HL-60/S4 (cell line): ENCODE data around the gene SH3PXD2A.
"Not testable (repeated sequence)": the region's sequence is repeated elsewhere in the genome, so short reads cannot be mapped to it uniquely, and the experiment has no call there.

ENCODE experiments used
- in situ Hi-C: fragments of 300-500 bp; cut with MboI; formaldehyde crosslinking; loops from 2 replicates; pipeline ENCODE4 v1.14.3; 2022; ENCODE audit warnings: low sequenced_read_pairs

SH3PXD2A gene

DNA sequence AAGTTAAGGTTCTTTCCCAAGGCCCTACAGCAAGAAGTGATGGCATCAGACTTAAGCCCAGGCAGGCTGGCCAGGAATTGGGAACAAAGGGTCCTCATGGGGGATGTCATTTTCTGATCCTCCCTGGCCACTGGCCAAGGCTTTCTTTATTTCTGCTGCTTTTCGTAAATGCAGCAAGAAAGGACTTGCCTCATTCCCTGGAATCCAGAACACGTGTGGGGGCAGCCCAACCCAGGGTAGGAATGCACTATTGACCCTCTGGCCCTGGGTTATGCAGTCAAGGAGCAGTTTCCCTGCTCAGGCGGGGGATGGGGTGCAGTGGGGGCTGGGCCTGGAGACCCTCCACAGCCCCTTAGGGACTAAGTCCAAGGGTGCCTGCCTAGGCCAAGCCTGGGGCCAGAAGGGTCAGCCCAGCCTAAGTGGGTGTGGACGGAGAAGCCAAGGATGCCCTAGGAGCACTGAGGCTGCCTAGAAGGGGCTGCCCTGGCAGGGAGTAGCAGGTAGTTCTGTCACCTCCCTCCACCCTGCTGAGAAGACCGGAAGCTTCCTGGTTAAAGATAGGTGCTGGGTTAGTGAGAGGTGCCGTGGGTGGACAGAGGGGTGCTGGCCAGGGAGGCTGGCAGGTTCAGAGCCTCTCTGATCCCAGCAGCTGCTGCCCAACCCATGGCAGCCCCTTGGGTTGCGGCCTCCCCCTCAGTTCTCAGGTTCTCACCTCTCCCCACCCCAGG lies 179.2 kb downstream of the SH3PXD2A start:
- in situ Hi-C loops = no loop called here

DNA sequence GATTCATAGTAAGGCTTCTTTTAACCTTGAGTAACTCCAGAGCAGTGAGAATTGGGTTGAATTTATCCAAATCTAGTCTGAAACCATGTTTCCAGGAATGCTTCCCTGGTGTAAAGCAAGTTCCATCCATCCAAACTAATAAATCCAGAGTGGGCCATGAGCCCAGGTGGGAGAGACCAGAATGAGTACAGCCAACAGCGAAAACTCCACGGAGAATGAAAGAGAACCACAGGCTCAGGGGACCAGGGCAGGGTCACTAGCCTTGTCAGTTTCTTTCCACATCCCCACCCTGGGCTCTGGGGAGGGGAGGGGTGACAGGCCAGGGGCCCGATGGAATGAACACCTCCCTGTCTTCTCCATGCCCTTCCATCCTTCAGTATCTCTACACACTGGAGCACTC lies 181.8 kb downstream of the SH3PXD2A start:
- in situ Hi-C loops = no loop called here

DNA sequence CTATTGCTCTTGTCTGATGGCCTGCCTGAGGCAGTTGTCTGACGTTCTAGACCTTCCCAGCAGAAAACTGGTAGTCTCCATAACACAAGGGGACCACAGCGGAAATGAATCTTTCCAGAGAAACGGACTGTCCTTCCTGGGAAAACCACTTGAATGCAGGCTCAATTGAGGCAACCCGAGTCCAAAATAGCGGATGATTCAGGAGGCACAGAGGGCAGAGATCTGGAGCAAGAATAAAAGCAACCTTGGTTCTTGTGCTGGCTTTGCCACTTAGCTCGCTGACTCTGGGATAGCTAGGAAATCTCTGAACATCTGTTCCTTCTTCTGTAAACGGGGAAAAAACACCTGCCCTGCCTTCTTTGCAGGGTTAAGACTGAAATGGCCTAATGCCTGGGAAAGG lies 183.0 kb downstream of the SH3PXD2A start:
- in situ Hi-C loops = no loop called here

DNA sequence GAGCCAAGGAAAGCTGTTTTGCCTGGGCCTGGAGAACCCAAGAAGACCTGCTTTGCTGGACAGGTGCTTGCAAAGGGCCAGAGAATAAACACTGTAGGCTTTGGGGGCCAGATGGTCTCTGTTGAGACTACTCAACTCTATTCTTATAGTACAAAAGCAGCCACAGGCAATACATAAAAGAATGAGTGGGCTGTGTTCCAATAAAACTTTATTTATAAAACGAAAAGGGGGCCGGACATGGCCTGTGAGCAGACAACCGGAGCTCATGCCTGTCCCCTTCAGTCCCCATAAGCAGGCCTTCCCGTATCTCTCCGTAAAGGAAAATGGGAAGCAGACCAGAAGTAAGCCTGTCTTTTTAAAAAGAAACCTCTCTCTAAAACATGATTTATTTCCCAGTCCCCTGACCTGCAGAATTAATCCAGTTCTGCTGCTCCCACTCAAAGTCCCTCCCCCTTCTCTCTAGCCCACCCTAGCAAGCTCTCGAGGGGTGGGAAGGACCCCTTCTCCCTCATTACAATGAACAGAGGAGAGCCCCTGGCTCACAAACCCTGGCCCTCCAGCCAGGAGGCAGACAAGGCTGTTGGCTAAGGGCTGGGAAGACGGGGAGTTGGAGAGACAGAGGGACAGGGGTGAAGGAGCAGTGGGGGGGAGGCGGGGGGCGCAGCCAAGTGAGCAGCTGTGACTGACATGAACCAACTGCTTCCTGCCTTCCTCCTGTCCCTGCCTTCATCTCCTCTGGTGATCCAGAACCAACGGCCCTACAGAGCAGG lies 184.1 kb downstream of the SH3PXD2A start:
- in situ Hi-C loops = no loop called here

DNA sequence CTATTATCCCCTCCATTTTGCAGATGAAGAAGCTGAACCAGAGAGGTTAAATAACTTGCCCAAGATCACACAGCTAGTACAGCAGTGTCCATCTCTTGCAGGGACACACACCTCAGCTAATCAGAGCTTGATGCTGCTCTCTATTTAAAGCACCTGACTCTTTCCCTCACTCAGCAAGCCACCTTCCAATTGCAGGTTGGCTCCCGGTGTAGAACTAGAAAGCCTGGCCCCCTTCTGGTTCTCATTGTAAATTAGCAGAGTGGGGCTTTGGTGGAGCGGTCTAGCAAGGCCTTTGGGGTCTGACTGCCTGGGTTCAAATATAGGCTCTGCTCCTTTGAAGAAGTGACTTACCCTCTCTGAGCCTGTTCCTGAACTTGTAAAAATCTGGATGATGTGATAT lies 185.4 kb downstream of the SH3PXD2A start:
- in situ Hi-C loops = no loop called here

DNA sequence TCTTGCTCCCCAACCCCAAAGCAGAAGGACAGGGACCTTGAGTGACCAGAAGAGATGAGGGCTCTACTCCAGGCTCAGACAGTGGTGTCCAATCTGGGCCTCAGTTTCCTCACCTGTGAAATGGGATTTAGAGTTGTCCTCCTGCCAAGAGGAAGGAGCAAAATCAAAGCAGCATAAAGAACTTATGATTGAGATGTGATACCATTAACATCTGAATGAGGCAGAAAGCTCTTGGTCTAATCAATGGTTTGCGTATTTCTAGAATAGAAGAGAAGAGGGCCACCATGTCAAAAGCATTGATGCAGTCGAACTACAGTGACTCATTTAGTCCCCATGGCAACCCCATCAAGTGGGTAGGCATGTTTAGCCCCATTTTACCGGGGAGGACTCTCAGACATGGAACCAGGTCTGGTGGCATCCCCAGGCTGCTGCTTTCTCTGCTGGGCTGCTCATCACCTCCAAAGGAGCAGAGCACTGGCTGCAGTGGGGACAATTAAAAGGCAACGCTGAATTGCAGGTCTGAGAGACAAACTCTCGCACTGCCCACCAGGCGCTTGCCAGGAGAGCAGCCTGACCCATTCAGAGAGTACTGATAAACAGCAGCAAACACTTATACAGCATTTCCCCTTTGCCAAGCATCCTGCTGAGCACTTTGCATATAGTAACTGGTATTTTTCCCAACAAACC lies 186.0 kb downstream of the SH3PXD2A start:
- in situ Hi-C loops = no loop called here

DNA sequence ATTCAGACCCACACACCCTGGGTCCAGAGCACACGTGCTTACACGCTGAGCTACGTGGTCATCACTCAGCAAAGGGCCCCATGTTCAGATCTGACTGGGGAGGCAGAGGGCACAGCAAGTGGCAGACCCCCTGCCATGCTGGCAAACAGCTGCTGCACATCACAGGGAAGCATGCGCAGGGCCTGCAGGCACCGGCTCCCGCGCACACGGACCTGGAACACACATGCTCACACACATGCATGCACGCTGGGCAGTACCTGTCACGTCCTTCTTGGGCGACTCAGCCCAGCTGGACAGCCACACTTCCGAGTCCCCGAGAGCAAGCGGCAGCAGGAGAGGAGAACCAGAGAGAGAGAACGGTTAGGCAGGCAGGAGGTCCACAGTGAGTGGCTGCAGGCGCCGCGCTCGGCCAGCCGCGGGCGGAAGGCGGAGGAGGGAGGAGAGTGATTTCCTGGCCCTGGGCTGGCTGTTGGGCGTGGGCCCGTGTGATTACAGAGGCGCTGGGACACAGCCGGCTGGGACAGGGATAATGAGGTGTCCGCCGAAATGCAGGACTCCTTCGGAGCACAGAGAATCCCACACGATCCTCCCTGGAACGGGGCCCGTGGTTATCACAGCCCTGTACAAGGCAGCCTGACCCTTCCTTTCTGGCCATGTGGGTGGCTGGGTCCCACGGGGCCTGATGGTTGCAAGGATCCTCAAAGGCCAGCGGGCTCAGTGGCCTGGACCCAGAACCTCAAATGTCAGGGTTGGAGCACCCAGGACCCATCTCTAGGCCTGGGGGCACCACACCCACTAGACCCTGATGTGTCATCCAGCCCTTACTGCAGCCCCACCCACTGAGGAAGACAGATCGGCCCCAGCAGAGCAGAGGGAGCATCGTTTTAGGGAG lies 186.8 kb downstream of the SH3PXD2A start:
- in situ Hi-C loops = no loop called here

DNA sequence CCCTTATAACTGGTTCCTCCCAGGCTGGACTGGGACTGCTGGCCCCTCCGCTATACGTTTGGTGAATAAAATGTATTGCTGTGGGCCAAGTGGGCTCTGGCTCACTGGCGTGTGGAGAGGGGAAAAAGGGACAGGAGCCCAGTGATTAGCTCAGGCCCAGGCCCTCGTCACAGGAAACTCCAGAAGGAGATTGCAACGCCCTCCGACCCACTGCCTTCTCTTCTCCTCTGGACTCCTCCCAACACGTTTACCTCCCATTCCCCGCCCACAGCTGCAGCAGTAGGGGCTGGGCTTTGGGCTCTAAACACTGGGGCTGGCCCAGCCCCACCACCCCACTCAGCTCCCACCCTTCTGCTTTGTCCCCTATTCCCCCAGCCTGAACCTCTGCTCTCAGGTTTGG lies 188.0 kb downstream of the SH3PXD2A start:
- in situ Hi-C loops = no loop called here

DNA sequence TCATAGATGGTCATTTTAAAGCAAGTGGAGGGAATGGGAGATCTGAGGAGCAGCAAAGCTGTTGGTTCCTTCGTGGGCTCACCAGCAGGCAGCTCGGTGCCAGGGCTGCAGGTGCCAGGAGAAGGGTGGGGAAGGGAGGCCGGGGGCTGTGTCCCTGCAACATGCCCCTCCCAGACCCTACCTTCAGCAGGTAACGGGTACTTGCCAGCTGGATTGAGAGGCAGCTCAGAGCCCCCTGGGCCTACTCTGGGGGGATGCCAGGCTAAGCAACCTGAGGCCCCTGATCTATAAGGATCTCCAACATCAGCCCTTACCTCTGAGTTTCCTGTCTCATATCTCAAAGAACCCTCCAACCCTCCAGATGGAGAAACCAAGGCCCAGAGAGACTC lies 188.6 kb downstream of the SH3PXD2A start:
- in situ Hi-C loops = no loop called here

DNA sequence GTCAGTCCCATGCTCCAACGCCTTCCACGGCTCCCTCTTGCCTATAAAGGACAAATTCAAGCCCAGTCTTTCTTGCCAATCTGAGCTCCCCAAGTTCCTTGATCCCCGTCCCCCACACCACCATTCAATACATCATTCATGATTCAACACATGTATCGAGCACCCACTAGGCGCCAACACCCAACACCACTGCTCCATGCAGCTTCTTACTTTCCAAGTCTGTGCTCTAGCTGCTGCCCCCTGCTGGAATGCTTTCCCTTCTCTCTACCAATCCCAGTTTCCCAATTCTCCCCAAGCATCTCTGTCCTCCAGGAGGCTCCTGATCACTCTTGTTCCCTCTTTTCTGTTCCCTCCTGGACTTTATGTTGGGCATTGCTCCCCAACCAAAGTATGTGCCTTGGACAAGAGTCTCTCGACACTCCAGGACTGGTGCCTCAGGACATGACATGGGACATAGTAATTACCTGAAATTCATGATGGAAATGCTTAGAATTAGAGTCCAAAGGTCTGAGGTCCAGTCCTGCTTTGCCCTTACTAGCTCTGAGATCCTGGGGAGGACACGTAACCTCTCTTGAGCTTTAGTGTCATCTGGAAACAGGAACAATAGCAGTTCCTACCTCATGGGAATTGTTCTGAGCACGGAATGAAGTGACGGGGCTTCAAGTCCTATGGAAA lies 189.2 kb downstream of the SH3PXD2A start:
- in situ Hi-C loops = no loop called here

DNA sequence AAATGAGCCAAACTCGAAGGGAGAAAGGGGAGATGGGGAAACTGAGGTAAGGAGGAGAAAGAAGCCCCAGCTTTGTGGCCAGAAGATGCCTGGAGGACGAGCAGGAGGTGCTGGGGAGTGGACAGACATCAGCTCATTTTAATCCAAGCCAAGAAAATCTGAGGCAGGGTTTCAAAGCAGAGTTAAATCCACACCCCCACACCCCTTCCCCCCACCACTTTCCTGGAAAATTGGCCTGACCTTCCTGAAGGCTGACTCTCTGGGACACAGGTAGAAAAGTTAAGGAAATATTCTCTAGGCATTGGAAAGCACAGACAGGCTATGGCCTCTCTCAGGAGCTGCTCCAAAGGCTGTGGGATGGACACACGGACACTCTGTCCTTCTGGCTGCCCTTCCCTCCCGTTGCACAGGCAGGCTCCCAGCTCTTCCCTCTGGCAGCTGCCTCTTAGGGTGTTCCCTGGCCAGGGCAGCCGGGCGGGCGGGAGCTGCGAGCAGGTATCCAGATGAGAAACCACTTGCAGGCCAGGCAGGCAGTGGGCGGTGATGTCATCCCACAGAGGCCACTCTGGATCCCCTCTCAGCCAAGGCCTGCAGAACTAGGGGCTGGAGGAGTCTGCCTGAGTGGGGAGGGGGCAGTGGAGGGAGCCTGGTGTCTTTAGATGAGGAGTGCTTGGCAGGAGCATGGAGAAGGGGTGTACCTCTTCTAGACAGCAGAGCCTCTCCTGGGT lies 190.1 kb downstream of the SH3PXD2A start:
- in situ Hi-C loops = no loop called here

DNA sequence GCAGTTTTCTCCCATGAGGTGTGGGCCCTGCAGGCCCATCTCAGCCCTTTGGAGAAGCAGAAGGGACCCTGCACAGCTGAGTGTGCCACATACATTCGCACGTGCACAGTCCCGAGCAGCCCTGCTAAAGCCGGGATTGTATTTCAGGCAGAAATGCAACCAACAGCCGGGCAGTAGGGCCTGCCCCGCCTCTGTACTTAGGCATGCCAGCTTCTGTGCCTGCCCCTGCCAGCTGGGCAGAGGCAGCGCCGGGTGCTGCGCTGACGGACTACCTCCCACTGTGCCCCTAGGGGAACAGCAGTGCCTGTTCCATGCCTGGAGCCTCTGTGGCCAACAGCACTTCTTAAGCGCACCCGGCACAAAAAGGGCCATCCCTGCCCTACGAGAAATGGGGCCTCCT lies 191.6 kb downstream of the SH3PXD2A start:
- in situ Hi-C loops = no loop called here

DNA sequence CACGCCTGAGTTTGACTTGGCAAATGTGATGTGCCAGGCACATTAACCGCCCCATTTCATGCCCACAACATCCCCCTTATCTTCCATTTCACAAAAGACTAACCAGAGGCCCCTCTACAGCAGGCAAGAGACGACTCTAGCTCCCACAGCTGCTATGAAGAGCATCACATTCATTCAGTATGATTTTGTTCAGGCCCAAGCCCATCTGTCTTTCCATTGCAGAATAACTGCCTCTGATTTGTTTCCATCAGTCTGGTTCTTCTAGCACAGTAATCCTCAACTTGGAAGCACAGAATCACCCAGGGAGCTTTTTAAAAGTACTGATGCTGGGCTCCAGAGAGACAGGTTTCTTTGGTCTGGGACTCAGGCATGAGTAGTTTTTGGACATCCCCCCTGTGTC lies 192.1 kb downstream of the SH3PXD2A start:
- in situ Hi-C loops = no loop called here

DNA sequence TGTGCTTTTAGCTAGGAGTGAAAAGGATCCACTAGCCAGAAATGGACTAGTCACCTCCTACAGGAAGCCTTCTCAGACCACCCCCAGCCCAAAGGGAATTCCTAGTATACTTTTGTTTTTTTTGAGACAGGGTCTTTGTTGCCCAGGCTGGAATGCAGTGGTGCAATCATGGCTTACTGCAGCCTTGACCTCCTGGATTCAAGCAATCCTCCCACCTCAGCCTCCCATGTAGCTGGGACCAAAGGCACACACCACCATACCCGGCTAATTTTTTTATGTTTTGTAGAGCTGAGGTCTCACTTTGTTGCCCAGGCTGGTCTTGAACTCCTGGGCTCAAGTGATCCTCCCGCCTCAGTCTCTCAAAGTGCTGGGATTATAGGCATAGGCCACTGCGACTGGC lies 192.7 kb downstream of the SH3PXD2A start:
- in situ Hi-C loops = not testable (repeated sequence)

DNA sequence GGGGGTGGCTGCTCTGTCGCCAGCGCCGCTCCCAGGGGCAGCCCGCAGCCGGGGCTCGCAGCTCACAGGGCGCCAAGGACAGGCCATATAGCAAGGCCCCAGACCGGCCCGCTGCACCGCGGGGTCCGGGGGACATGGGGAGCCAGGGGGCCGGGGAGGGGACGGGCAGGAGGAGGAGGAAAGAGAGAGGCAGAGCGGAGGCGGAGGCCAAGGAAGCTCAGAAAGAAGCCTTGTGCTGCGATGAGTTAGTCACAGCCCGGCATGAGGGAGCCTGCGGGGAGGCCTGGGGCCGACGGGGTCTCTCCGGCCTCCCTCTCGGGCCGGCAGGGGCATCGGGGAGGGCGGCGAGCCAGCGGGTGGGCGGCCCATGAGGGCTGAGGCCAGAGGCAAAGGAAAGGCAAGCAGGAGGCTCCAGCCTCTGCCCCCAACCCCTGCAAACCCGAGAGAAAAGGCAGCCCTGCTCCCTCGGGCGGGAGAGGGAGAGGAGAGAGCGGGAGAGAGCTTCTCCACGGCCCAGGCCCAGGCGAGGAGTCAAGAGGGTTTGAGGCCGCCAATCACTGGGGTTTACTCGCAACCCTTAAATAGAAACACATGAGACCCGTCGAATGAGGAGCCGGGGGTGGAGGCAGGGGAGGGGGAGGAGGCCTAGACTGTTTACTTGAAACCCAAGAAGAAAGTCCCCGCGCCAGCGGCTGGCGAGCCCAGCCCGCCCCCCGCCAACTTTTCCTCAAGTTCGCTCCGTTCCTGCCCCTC lies 194.0 kb downstream of the SH3PXD2A start:
- in situ Hi-C loops = no loop called here

DNA sequence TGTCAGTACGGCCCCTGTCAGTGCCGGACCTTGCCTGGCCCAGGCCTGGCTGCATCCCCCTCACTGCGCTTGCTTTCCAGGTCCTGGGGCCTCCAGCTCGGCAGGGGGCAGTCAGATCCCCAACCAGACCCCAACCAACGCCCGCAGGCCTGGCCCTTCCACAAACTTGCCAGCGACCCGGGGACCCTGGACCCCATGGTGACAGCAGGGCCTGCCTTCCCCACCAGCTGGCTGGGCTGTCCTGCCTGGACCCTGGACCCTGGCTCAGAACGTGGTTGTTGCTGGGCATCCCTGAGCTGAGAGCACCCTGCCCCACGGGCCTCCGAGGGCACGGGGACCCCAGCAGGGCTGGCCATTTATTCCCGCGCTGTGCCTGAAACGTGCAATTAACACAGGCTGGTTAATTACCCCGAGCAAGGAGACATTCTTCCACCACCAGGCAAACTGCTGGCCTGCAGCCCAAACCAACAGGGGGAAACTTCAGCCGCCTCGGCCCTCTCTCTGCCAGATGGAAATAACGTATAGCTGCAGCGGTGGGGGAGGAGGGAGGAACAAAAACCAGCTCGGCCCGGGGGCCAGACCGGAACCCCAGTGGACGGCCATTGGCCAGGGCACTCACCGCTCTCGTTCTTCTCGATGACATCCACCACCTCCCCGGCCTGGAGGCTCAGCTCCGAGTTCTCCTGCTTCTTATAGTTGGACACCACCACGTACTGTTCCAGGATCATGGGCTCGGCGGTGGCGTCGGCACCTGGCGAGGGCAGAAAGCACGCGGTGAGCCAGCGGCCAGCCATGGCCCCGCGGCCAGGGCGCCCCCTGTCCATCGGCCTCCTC lies 194.8 kb downstream of the SH3PXD2A start:
- in situ Hi-C loops = no loop called here

DNA sequence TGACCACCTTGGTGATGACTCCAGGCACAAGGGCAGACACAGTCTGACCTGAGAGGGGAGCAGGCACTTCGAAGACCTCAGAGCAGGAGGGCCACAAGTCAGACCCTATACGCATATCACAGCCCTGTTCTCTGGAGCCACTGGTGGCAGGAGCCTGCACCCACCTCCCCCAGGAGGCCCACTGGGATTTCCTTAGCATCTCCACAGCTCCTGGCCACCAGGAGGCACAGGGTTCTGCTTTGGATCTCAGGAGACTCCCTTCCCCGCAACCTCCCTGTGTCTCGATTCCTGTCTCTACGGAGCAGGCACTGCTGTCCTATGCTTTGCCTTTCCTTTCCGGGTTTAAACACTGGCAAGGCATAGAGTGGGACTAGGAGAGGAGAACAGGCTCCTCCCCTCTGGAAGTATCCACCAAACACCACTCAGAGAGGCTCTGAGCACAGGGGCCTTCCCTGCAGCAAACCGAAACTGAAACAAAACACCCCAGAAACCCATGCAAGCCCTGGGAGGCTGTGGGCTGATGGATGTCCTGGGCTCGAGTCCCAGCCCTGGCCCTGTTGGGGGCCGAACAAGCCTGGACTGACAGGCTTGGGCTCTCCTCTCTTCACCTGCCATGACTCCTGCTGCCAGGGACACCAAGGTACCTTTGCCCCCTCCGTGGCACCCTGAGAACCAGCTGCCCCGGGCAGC lies 195.6 kb downstream of the SH3PXD2A start:
- in situ Hi-C loops = no loop called here
